ENCODE data around the gene LARGE1. TPM values are rescaled to one million over a fixed set of nuclear protein-coding genes. Genes with fewer than 3 reads are reported as not detected.

LARGE1 gene
- total and polyA plus RNA-seq, 7 donors = 14.9 to 91.6 (median 46.1) TPM

- H3K27me3 ChIP-seq (ENCODE audit: insufficient read depth in 3 of 3, low read length in 2 of 3) = no peaks in the 10 kb centered on the region
- no peaks in the 10 kb centered on the region for H3K4me1 ChIP-seq
- no peak for TF ChIP-seq CTCF (IDR thresholded peaks at IDR 0.05)
- ATAC-seq = no peak
- no peak overlapping the region for H3K4me3 ChIP-seq
- intact Hi-C loops (cut with DNase I) = no loop called here
- no peaks in the 10 kb centered on the region for H3K9me3 ChIP-seq
- no peaks in the 10 kb centered on the region for H3K36me3 ChIP-seq (ENCODE audit: insufficient read depth in 1 of 2, low read depth in 1 of 2)
- H3K27ac ChIP-seq = no peak overlapping the region
- no peak for DNase-seq
Observed at GRCh38 chr22:33591946-33592345, 328.3 kb downstream of the LARGE1 start.

- DNase-seq = no peak
- ATAC-seq = no peak
- TF ChIP-seq CTCF (IDR thresholded peaks at IDR 0.05) = no peak
- H3K9me3 ChIP-seq = no peaks in the 10 kb centered on the region
- no peak overlapping the region for H3K4me3 ChIP-seq
- no peaks in the 10 kb centered on the region for H3K4me1 ChIP-seq
- intact Hi-C loops (cut with DNase I) = no loop called here
- no peaks in the 10 kb centered on the region for H3K36me3 ChIP-seq (ENCODE audit: insufficient read depth in 1 of 2, low read depth in 1 of 2)
- H3K27me3 ChIP-seq (ENCODE audit: insufficient read depth in 3 of 3, low read length in 2 of 3) = no peaks in the 10 kb centered on the region
- H3K27ac ChIP-seq = no peak overlapping the region
Observed at GRCh38 chr22:33589297-33589696, 331.0 kb downstream of the LARGE1 start.

GRCh38 chr22:33588860-33589259 lies 331.4 kb downstream of the LARGE1 start:
- Histone ChIP-seq H3K27ac (no peak overlapping the region), H3K4me3 (no peak overlapping the region), H3K36me3 (ENCODE audit: insufficient read depth in 1 of 2, low read depth in 1 of 2) (no peaks in the 10 kb centered on the region), H3K9me3 (no peaks in the 10 kb centered on the region), H3K27me3 (ENCODE audit: insufficient read depth in 3 of 3, low read length in 2 of 3) (no peaks in the 10 kb centered on the region), H3K4me1 (no peaks in the 10 kb centered on the region)
- intact Hi-C loops (cut with DNase I) = no loop called here
- ATAC-seq (no peak), DNase-seq (no peak)
- TF ChIP-seq CTCF (IDR thresholded peaks at IDR 0.05) = no peak
- WGBS, 3 donors = 87 to 94% (median 88%) methylated on average over 2 of the region's 2 CpGs

GRCh38 chr22:33584152-33584551 lies 336.1 kb downstream of the LARGE1 start:
- Histone ChIP-seq H3K36me3 (ENCODE audit: insufficient read depth in 1 of 2, low read depth in 1 of 2) (no peaks in the 10 kb centered on the region), H3K4me3 (no peak overlapping the region), H3K4me1 (no peaks in the 10 kb centered on the region), H3K27ac (no peak overlapping the region), H3K27me3 (ENCODE audit: insufficient read depth in 3 of 3, low read length in 2 of 3) (no peaks in the 10 kb centered on the region), H3K9me3 (no peaks in the 10 kb centered on the region)
- no peak for TF ChIP-seq CTCF (IDR thresholded peaks at IDR 0.05)
- DNase-seq = no peak
- intact Hi-C loops (cut with DNase I) = no loop called here
- 93 to 99% (median 93%) methylated on average over 5 of the region's 5 CpGs for WGBS, 3 donors
- no peak for ATAC-seq

GRCh38 chr22:33582822-33583400 lies 337.4 kb downstream of the LARGE1 start:
- no peaks in the 10 kb centered on the region for H3K36me3 ChIP-seq (ENCODE audit: insufficient read depth in 1 of 2, low read depth in 1 of 2)
- DNase-seq (no peak), ATAC-seq (no peak)
- H3K4me1 ChIP-seq = no peaks in the 10 kb centered on the region
- H3K4me3 ChIP-seq = no peak overlapping the region
- 86 to 92% (median 88%) methylated on average over 1 of the region's 1 CpG for WGBS, 3 donors
- no peaks in the 10 kb centered on the region for H3K9me3 ChIP-seq
- intact Hi-C loops (cut with DNase I) = no loop called here
- no peaks in the 10 kb centered on the region for H3K27me3 ChIP-seq (ENCODE audit: insufficient read depth in 3 of 3, low read length in 2 of 3)
- H3K27ac ChIP-seq = no peak overlapping the region
- TF ChIP-seq CTCF (IDR thresholded peaks at IDR 0.05) = no peak
